Tibial artery (tissue), 4 donors: ENCODE data around the gene TUBA3C.

Source experiments
- DNase-seq, 2 donors: peaks; one replicate each; pipeline ENCODE4 v3.0.0-alpha.2; 2019
- H3K27ac ChIP-seq, 2 donors: fragments of 200-600 bp; sonication (generic) in 1 of 2; 1 replicate in 1 of 2; 2 replicates in 1 of 2; pipeline ENCODE4 v1.5.1; 2018 to 2019; ENCODE audit warnings: mild to moderate bottlenecking in 1 of 2
- H3K27me3 ChIP-seq, 2 donors: fragments of 200-600 bp; sonication (generic) in 1 of 2; one replicate each; pipeline versions ENCODE4 v1.5.1 to v1.6.0; 2016 to 2019
- H3K36me3 ChIP-seq, 3 donors: fragments of 200-600 bp; sonication (generic) in 2 of 3; one replicate each; pipeline ENCODE4 v1.5.1; 2016 to 2019; ENCODE audit warnings: mild to moderate bottlenecking in 2 of 3
- H3K4me1 ChIP-seq, 4 donors: fragments of 200-600 bp; sonication (generic) in 2 of 4; 1 replicate in 3 of 4; 2 replicates in 1 of 4; pipeline ENCODE4 v1.5.1; 2016 to 2019
- H3K4me3 ChIP-seq, 2 donors: fragments of 200-600 bp; sonication (generic) in 1 of 2; 1 replicate in 1 of 2; 2 replicates in 1 of 2; pipeline ENCODE4 v1.5.1; 2018 to 2019; ENCODE audit warnings: mild to moderate bottlenecking in 2 of 2
- H3K9me3 ChIP-seq, 3 donors: fragments of 200-600 bp; sonication (generic) in 1 of 3; one replicate each; pipeline ENCODE4 v1.5.1; 2016 to 2019
- intact Hi-C: fragments of 100-400 bp; cut with DNase I; formaldehyde crosslinking; loops from one replicate; pipeline ENCODE4 v1.15.0; 2023; ENCODE audit warnings: low total_unique reads
- TF ChIP-seq, protein P1 (sequence below), 2 experiments: fragments of 200-600 bp in 1 of 2; fragments of 450-650 bp in 1 of 2; IDR thresholded peaks; one replicate each; pipeline ENCODE4 v1.5.1; 2017 to 2019; ENCODE audit warnings: antibody characterized with exemption in 2 of 2, mild to moderate bottlenecking in 1 of 2, moderate library complexity in 1 of 2

TUBA3C gene

DNA sequence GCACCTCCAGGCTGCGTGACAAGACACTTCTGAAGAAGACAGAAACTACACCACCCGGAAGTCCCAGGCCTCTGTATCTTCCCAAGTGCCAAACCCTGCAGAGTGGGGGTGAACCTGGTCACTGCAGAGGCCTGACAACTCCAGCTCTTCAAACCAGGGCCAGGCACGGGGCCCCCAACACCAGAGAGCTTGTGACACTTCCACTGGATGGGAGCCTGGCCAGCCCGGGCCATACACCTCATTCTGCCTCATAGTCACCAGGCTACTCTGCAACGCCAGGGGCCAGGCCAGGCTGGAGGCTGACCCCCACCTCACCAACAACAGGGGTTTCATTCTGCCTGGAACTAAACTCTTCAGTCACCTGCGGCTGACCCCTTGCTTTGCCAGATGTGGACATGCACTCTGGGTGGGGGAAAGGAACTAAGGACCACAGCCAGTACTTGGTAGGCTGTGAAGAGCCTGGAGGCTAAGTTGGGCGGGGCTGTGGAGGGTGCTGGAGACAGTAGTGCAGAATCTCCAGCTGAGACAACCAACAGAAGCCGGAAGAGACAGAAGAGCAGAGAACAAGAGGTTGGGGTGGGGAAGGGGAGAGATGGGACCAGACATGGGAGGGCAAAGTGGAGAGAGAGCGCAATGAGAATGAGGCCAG, 23.0 kb downstream of the TUBA3C start:
- no peak overlapping the region for H3K4me3 ChIP-seq
- H3K9me3 ChIP-seq = peaks cover 0 to 6% (median 0%) of the 10 kb centered on the region in 3 donors
- H3K27ac ChIP-seq = no peak overlapping the region
- intact Hi-C loops = no loop called here
- TF ChIP-seq, protein P1, sequence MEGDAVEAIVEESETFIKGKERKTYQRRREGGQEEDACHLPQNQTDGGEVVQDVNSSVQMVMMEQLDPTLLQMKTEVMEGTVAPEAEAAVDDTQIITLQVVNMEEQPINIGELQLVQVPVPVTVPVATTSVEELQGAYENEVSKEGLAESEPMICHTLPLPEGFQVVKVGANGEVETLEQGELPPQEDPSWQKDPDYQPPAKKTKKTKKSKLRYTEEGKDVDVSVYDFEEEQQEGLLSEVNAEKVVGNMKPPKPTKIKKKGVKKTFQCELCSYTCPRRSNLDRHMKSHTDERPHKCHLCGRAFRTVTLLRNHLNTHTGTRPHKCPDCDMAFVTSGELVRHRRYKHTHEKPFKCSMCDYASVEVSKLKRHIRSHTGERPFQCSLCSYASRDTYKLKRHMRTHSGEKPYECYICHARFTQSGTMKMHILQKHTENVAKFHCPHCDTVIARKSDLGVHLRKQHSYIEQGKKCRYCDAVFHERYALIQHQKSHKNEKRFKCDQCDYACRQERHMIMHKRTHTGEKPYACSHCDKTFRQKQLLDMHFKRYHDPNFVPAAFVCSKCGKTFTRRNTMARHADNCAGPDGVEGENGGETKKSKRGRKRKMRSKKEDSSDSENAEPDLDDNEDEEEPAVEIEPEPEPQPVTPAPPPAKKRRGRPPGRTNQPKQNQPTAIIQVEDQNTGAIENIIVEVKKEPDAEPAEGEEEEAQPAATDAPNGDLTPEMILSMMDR (IDR thresholded peaks at IDR 0.05) = no peak
- H3K36me3 ChIP-seq = no peaks in the 10 kb centered on the region
- no peak for DNase-seq
- H3K27me3 ChIP-seq = no peaks in the 10 kb centered on the region
- no peaks in the 10 kb centered on the region for H3K4me1 ChIP-seq

DNA sequence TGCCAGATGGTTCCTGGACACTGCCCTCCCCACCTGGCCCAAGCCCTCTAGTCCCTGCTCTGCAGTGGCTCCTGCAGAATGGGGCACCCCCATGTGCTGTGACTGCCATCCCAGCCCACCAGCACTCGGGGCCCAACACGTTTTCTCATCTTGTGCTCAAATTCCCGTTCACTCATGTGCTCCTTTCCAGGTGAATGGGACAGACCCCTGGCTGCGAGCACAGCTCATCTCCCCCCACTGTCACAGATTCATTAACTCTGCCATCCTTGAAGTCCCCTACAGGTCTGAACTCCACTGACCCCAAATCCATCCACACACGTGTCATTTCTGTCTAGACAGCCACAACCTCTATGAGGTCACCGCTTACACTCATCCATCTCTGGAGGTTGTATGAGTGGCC, 23.6 kb downstream of the TUBA3C start:
- H3K4me3 ChIP-seq = no peak overlapping the region
- no peaks in the 10 kb centered on the region for H3K4me1 ChIP-seq
- H3K27me3 ChIP-seq = no peaks in the 10 kb centered on the region
- H3K36me3 ChIP-seq = no peaks in the 10 kb centered on the region
- H3K27ac ChIP-seq = no peak overlapping the region
- TF ChIP-seq, protein P1 (IDR thresholded peaks at IDR 0.05) = no peak
- intact Hi-C loops = no loop called here
- H3K9me3 ChIP-seq = no peaks in the 10 kb centered on the region
- no peak for DNase-seq

DNA sequence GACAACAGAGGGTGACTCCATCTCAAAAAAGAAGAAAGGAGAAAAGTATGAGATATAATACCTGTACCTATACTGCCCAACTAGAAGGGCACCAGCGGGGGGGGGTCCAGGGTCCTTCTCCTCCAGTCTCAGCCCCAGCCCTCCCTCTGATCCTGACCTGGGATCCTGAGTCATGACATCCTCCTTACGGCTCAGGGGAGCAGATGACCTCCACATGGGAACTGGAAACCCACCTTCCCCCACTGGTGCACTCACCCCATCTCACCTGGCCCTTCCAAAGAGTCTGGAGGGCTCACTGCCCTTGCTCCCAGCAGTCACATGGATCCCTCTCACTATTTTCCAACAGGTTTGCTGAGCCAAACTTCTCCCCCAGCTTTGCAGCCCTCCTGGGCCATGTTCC, 24.2 kb downstream of the TUBA3C start:
- no peaks in the 10 kb centered on the region for H3K27me3 ChIP-seq
- no peaks in the 10 kb centered on the region for H3K36me3 ChIP-seq
- no peak overlapping the region for H3K4me3 ChIP-seq
- no peaks in the 10 kb centered on the region for H3K9me3 ChIP-seq
- TF ChIP-seq, protein P1 (IDR thresholded peaks at IDR 0.05) = no peak
- H3K4me1 ChIP-seq = no peaks in the 10 kb centered on the region
- DNase-seq = no peak
- intact Hi-C loops = no loop called here
- no peak overlapping the region for H3K27ac ChIP-seq

DNA sequence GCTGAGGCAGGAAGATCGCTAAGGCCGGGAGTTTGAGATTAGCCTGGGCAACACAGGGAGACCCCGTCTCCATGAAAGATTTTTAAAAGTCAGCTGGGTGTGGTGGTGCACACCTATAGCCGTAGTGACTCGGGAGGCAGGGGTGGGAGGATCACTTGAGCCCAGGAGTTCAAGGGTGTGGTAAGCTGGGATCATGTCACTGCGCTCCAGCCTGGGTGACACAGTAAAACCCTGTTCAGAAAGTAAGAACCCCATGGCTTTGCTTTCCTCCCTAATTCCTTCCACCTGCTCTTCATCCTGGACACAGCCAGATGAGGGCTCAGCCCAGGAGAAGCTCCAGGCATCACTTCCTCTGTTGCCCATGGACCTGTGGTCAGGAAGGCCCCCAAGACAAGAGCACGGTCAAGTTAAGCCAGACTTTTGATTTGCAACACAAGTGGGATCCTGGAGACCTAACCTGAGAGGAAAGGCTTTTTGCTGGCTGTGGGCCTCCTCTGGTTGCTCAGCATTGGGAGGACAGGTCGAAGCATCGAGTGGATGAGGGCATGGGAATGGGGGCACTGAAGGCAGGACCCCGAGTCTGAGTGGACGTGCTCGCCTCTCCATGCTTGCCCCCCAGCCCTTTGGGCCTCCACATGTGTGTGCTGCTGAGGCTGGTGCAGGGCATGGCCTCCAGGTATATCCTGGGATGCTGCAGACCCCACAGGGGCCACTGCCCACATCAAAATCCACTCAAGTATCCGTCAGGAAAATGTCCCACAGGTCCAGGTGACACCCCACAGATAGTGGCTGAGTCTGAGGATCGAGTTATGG, 25.4 kb downstream of the TUBA3C start:
- Histone ChIP-seq H3K4me1 (no peaks in the 10 kb centered on the region), H3K4me3 (no peak overlapping the region), H3K27me3 (no peaks in the 10 kb centered on the region), H3K9me3 (no peaks in the 10 kb centered on the region), H3K27ac (no peak overlapping the region), H3K36me3 (no peaks in the 10 kb centered on the region)
- TF ChIP-seq, protein P1 (IDR thresholded peaks at IDR 0.05) = no peak
- intact Hi-C loops = no loop called here
- no peak for DNase-seq

DNA sequence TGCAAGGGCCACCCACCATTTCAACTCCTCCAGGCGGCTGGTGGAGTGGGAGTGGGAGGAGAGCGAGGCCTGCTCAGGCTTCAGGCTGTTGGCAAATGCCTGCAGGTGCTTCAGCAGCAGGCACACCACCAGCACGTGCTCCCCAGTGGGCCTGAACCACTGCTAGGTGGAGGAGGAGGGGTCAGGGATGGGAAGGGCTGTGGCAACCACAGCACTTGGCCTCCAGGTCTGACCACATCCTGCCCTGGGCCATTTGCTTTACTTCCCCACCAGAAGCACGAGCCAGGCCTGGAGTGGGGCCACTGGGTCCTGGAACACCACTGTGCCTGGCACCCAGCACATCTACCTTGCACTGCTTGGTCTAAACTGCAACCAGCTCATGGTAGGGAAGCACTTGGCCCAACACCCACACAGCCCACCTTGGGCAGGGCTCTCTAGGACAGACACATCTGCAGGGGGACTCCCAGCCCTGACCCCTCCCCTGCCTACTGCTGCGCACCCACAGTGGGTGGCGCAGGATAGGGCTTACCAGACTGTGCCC, 26.2 kb downstream of the TUBA3C start:
- no peak overlapping the region for H3K27ac ChIP-seq
- TF ChIP-seq, protein P1 (IDR thresholded peaks at IDR 0.05) = no peak
- no peak for DNase-seq
- H3K4me3 ChIP-seq = no peak overlapping the region
- no peaks in the 10 kb centered on the region for H3K27me3 ChIP-seq
- intact Hi-C loops = no loop called here
- no peaks in the 10 kb centered on the region for H3K4me1 ChIP-seq
- no peaks in the 10 kb centered on the region for H3K9me3 ChIP-seq
- no peaks in the 10 kb centered on the region for H3K36me3 ChIP-seq
